Measurements from ENCODE around the gene OGFOD3.

GRCh38 chr17:82372249-82373071, 45.9 kb downstream of the OGFOD3 start:
- TF ChIP-seq CTCF (IDR thresholded peaks at IDR 0.05) (no peak), POLR2A (IDR thresholded peaks at IDR 0.05) (no peak), EP300 (IDR thresholded peaks at IDR 0.05) (no peak)
